Activated CD4-positive, alpha-beta T cell treated with anti-CD3 and anti-CD28 coated beads, Interleukin-2, amount 10 ng/mL, durations not matched to agents 24 days and 14 days (primary cell): Measurements from ENCODE around the gene ZNF134. TPM values are rescaled to one million over a fixed set of nuclear protein-coding genes. Genes with fewer than 3 reads are reported as not detected.
A peak's percentile ranks its signal among the peaks of the same experiment; 100 is the strongest.

ENCODE experiments used
- DNase-seq: peaks from one replicate; pipeline ENCODE4 v3.0.0; 2022
- H3K27ac Mint-ChIP-seq: one replicate; pipeline ENCODE4 v1.8.0; 2022; ENCODE audit warnings: mild to moderate bottlenecking, mixed read lengths
- H3K27me3 Mint-ChIP-seq: one replicate; pipeline ENCODE4 v1.8.0; 2022; ENCODE audit warnings: mixed read lengths
- H3K36me3 Mint-ChIP-seq: one replicate; pipeline ENCODE4 v1.8.0; 2022; ENCODE audit warnings: low read depth, mild to moderate bottlenecking, mixed read lengths
- H3K4me1 Mint-ChIP-seq: one replicate; pipeline ENCODE4 v1.8.0; 2021; ENCODE audit warnings: mixed read lengths
- H3K4me3 Mint-ChIP-seq: one replicate; pipeline ENCODE4 v1.8.0; 2022; ENCODE audit warnings: mild to moderate bottlenecking, moderate library complexity, mixed read lengths
- H3K9me3 Mint-ChIP-seq: one replicate; pipeline ENCODE4 v1.8.0; 2021; ENCODE audit warnings: mixed read lengths
- intact Hi-C: fragments of 100-400 bp; cut with micrococcal nuclease; formaldehyde crosslinking; loops from one replicate; pipeline ENCODE4 v1.15.1; 2023
- total RNA-seq: library from RNA; stranded (reverse); gene quantifications from 2 replicates; pipeline ENCODE4 v1.2.3, GENCODE V29; 2022

ZNF134 gene
- total RNA-seq, 1 donor from 2014 or later, result 7.2 TPM

DNA sequence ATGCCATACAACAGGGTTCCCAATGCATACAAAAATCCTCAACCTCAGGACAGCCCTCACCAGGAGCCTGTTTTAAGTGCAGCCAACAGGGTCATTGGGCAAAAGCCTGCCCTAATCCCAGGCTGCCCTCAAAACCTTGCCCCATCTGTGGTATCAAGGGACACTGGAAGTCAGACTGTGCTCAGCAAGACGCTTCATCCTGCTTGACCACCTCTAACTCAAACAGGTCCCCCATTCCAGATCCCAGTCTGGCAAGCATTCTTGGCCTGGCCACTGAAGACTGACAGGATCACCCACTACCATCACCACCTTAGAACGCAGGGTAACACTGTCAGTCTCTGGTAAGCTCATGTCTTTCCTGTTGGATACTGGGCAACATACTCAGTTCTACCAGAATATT is 39.6 kb downstream of the ZNF134 start:
- Mint-ChIP-seq H3K36me3 (peaks cover 3% of the 10 kb centered on the region), H3K27ac (no peak overlapping the region), H3K27me3 (no peaks in the 10 kb centered on the region), H3K9me3 (peaks cover 52% of the 10 kb centered on the region), H3K4me3 (no peak overlapping the region), H3K4me1 (peaks cover 4% of the 10 kb centered on the region)
- no peak for DNase-seq
- intact Hi-C loops, result no loop called here

DNA sequence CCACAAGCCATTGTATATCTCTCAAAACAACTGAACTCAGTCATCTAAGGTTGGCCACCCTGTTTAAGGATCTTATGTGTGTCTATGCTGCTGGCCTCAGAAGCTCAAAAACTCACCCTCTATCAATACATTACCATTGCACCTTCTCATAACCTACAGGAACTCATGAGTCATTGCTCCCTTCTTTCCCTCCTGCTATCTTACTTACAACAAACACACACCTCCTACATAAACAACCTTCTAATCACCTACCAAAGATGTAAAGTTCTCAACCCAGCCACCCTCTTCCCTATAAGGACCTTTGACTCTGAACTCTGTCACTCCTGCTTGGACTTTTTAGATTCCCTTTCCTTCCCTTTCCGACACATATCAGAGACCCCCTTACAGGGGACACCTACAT is 41.4 kb downstream of the ZNF134 start:
- Mint-ChIP-seq H3K27ac (no peak overlapping the region), H3K4me3 (no peak overlapping the region), H3K9me3 (peaks cover 58% of the 10 kb centered on the region), H3K4me1 (peaks cover 4% of the 10 kb centered on the region), H3K36me3 (peaks cover 3% of the 10 kb centered on the region), H3K27me3 (no peaks in the 10 kb centered on the region)
- intact Hi-C loops, result no loop called here
- DNase-seq, result no peak

DNA sequence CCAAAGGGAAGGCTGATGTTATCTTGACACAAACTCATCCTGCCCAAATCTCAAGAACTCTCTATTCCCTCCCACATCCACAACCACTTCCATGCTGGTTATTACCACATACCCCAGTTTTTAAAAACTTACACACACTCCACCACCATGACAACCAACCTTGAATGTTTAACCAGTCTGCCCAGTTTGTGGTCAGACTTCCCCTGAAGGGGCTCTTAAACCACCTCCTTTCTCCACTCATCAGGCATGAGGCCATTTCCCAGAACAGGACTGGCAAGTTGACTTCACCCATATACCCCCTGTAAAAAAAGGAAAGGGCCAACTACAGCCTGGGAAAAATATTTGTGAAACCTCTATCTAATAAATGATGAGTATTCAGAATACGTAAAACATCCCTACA is 42.3 kb downstream of the ZNF134 start:
- H3K27ac Mint-ChIP-seq, result no peak overlapping the region
- no peak for DNase-seq
- no peaks in the 10 kb centered on the region for H3K27me3 Mint-ChIP-seq
- peaks cover 60% of the 10 kb centered on the region for H3K9me3 Mint-ChIP-seq
- H3K36me3 Mint-ChIP-seq, result peaks cover 3% of the 10 kb centered on the region
- intact Hi-C loops, result no loop called here
- peaks cover 3% of the 10 kb centered on the region for H3K4me1 Mint-ChIP-seq
- no peak overlapping the region for H3K4me3 Mint-ChIP-seq

DNA sequence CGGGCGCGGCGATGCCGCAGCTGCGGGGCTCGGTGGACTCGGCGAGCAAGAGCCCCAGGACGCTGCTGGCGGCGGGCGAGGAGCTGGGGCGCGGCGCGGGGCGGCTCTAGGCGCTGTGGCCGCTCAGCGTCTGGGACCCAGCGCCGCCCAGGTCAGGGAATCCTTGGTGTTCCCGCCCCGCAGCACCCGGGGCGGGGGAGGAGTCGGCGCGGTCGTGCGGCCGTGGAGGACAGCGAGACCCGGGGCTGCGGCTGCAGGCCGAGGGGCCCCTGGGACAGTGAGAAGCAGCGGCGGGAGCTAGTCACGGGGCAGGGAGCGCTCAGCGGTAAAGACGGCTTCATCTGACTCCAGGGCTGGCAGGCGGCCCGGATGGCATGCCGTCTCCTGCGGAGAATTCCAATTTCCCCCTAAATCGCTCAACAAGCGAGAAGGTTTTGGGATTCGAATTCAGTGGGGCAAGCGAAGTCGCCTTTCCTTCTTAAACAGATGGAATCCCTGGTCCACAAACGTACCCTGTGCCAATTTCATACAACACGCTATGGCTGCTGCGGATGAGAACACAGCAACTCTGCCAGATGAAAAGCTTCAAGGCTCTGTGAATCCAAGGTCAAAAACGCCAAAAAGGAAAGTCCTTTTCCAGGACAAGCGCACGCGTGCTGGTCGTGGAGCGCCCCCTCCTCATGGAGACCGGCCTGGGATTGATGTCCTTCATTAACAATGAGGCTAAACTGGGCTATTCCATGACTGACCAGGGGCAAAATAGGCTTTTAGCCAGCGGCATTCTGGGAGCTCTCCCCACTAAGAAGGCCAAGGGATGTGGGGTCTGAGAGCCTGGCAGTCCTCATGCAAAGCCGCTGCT is 50.5 kb downstream of the ZNF134 start:
- Mint-ChIP-seq H3K27ac (no peak overlapping the region), H3K36me3 (no peaks in the 10 kb centered on the region), H3K9me3 (peaks cover 14% of the 10 kb centered on the region), H3K4me1 (peaks cover 3% of the 10 kb centered on the region), H3K4me3 (peak overlapping the region; percentile 87), H3K27me3 (peaks cover 8% of the 10 kb centered on the region)
- intact Hi-C loops, result no loop called here
- DNase-seq, result peak; percentile 59

DNA sequence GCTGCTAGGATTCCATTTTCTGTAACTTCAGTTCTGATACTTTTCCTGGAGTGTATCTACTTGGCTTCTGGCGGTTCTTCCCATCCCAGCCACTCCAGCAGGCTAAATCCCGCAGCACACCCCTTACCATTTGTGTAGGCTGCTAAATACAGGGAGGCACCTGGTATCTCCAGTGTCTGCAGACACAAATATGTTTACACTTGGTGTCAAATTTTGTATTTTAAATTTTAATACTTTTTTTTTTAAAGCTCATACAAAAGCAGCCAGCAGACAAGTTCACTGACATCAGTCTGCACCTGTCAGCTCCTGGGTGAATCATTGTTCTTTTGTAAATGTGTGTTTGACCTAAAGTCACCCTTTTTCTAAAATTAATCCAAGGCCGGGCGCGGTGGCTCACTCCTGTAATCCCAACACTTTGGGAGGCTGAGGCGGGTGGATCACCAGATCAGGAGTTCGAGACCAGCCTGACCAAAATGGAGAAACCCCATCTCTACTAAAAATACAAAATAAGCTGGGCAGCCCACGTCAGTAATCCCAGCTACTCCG is 51.3 kb downstream of the ZNF134 start:
- no peak for DNase-seq
- Mint-ChIP-seq H3K27ac (no peak overlapping the region), H3K4me1 (peaks cover 3% of the 10 kb centered on the region), H3K36me3 (no peaks in the 10 kb centered on the region), H3K9me3 (peaks cover 10% of the 10 kb centered on the region), H3K27me3 (peaks cover 8% of the 10 kb centered on the region), H3K4me3 (peak overlapping the region; percentile 45)
- intact Hi-C loops, result no loop called here

DNA sequence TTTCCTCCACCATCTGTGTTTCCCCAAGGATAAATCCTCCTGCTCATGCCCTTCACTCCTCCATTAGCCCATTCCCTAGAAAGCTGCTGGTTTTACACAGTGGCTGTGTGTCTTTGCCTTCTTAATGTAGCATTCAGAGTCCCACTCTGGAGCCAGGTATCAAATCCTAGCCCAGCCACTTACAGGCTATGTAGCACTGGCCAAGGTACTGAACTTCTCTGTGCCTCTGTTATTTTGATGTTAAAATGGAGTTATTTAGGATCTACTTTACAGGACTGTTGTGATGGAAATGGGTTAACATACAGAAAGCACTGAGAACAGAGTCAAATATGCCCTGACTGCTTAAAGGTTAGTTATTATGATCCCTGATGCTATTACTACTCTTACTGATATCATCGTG is 53.2 kb downstream of the ZNF134 start:
- Mint-ChIP-seq H3K27me3 (peaks cover 8% of the 10 kb centered on the region), H3K27ac (no peak overlapping the region), H3K4me1 (peaks cover 3% of the 10 kb centered on the region), H3K4me3 (no peak overlapping the region), H3K9me3 (peaks cover 13% of the 10 kb centered on the region), H3K36me3 (no peaks in the 10 kb centered on the region)
- intact Hi-C loops, result no loop called here
- no peak for DNase-seq

DNA sequence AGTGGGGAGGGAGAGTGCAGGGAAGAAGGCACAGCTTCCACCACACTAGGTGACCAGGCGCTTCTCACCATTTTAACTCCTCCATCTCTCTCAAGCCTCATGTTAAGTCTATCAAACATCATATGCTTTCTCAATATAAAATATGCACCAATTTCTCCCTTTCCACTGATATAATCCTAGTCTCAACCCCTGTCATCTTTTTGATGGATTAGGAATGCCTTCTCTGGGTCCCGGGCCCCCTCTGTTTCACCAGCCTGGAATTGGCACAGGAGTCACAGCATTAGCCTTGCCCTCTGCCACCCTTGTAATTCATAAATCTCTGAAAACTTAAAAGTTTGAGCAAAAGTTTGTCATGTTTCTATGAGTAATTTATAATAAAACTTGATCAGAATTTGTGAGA is 54.6 kb downstream of the ZNF134 start, which contains the start of gene ZSCAN4:
TSS of gene ZSCAN4 (plus strand) at position 301 of the 400 bp plus-strand sequence. CDS start 7,211 bp downstream, outside the sequence.
- no peak within 1 kb of the TSS for H3K4me3 Mint-ChIP-seq
- H3K4me1 Mint-ChIP-seq, result peaks cover 3% of the 10 kb centered on the region
- intact Hi-C loops, result no loop called here
- H3K9me3 Mint-ChIP-seq, result peaks cover 13% of the 10 kb centered on the region
- H3K36me3 Mint-ChIP-seq, result no peaks in the 10 kb centered on the region
- H3K27ac Mint-ChIP-seq, result no peak within 1 kb of the TSS
- peaks cover 8% of the 10 kb centered on the region for H3K27me3 Mint-ChIP-seq
- no peak for DNase-seq

DNA sequence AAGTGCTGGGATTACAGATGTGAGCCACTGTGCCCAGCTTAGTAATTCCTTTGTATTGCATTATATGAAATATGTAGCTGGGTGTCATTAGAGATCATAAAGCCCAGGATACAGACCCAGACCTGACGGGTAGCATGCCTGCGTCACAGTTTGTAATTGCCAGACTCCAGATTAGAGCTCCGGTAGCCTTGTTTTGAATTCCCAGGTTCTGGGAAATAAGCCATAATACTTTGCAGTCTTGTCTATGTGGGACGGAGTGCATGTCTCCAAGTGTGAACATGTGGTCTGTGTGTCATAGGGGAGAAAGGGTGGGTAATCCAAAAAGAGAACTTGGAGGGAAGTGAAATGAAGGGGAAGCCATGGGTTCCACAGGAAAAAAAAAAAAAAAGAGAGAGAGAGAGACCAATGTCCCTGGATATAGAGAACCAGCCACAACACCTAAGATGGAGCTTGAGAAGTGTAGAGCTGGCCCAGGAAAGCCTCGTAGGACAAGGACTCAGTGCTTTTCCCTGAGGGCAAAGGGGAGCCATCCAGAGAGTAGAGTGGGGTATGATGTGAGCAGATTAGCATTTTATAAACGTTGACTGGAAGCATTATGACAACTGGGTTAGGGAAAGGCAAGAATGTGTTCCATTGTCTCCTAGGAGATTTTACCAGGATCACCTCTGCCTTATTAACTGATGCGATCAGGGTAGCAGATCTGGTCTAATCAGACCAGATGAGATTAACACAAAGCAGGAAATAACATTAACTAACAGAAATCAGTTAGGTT is 57.3 kb downstream of the ZNF134 start:
- Mint-ChIP-seq H3K27me3 (no peaks in the 10 kb centered on the region), H3K4me3 (no peak overlapping the region), H3K9me3 (peaks cover 17% of the 10 kb centered on the region), H3K27ac (no peak overlapping the region), H3K4me1 (no peaks in the 10 kb centered on the region), H3K36me3 (no peaks in the 10 kb centered on the region)
- DNase-seq, result no peak
- intact Hi-C loops, result no loop called here

DNA sequence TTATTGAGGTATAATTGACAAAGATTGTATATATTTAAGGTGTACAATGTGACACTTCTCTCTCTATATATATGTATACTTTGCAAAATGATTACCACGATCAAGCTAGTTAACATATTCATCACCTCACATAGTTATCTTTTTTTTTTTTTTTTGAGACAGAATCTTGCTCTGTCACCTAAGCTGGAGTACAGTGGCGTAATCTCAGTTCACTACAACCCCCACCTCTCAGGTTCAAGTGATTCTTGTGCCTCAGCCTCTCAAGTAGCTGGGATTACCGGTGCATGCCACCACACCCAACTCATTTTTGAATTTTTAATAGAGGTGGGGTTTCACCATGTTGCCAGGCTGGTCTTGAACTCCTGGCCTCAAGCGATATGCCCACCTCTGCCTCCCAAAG is 58.4 kb downstream of the ZNF134 start:
- H3K4me3 Mint-ChIP-seq, result no peak overlapping the region
- no peak for DNase-seq
- no peaks in the 10 kb centered on the region for H3K36me3 Mint-ChIP-seq
- no peak overlapping the region for H3K27ac Mint-ChIP-seq
- peaks cover 17% of the 10 kb centered on the region for H3K9me3 Mint-ChIP-seq
- intact Hi-C loops, result no loop called here
- no peaks in the 10 kb centered on the region for H3K4me1 Mint-ChIP-seq
- no peaks in the 10 kb centered on the region for H3K27me3 Mint-ChIP-seq

Other genes with a start within 250 kb of the ZNF134 start
- gene ZNF548, start 224.4 kb upstream of the ZNF134 start, total RNA-seq, result 10.6 and 12.7 TPM in 2 replicates
- 7.4 and 7.8 TPM in 2 replicates for gene ZNF17, start 203.1 kb upstream of the ZNF134 start, total RNA-seq
- 22.5 and 26.5 TPM in 2 replicates for gene ZNF749, start 178.9 kb upstream of the ZNF134 start, total RNA-seq
- gene VN1R1, start 157.1 kb upstream of the ZNF134 start, total RNA-seq, result not detected in 2 replicates
- 2.5 and 2.8 TPM in 2 replicates for gene ZNF772, start 136.7 kb upstream of the ZNF134 start, total RNA-seq
- gene ZNF419, start 126.5 kb upstream of the ZNF134 start, total RNA-seq, result 4.6 and 4.9 TPM in 2 replicates
- gene ZNF773, start 114.3 kb upstream of the ZNF134 start, total RNA-seq, result 4.9 and 5.1 TPM in 2 replicates
- 4.0 and 4.9 TPM in 2 replicates for gene ZNF549, start 86.9 kb upstream of the ZNF134 start, total RNA-seq
- 7.4 and 9.3 TPM in 2 replicates for gene ZNF550, start 54.4 kb upstream of the ZNF134 start, total RNA-seq
- gene ZNF416, start 35.3 kb upstream of the ZNF134 start, total RNA-seq, result 3.4 and 3.5 TPM in 2 replicates
- 2.8 and 4.1 TPM in 2 replicates for gene ZIK1, start 30.1 kb upstream of the ZNF134 start, total RNA-seq
- gene ZNF530, start 14.4 kb upstream of the ZNF134 start, total RNA-seq, result 4.5 and 5.7 TPM in 2 replicates
- gene ZNF211, start 18.9 kb downstream of the ZNF134 start, total RNA-seq, result 7.7 and 10.0 TPM in 2 replicates
- gene ZSCAN4, start 54.7 kb downstream of the ZNF134 start, total RNA-seq, result not detected in 2 replicates
- 10.0 and 10.7 TPM in 2 replicates for gene ZNF551, start 67.7 kb downstream of the ZNF134 start, total RNA-seq
- 3.1 and 3.9 TPM in 2 replicates for gene ZNF154, start 95.0 kb downstream of the ZNF134 start, total RNA-seq
- 5.1 and 5.5 TPM in 2 replicates for gene ZNF671, start 113.4 kb downstream of the ZNF134 start, total RNA-seq
- 7.5 and 7.9 TPM in 2 replicates for gene ZNF776, start 132.6 kb downstream of the ZNF134 start, total RNA-seq
- gene ZNF586, start 155.4 kb downstream of the ZNF134 start, total RNA-seq, result 11.5 and 13.5 TPM in 2 replicates
- 9.2 and 9.8 TPM in 2 replicates for gene ZNF552, start 200.7 kb downstream of the ZNF134 start, total RNA-seq
- 25.5 and 27.5 TPM in 2 replicates for gene ZNF587B, start 216.1 kb downstream of the ZNF134 start, total RNA-seq
- gene ZNF587, start 235.6 kb downstream of the ZNF134 start, total RNA-seq, result 30.1 and 30.9 TPM in 2 replicates